Umbilical cord (tissue), 2 donors: ENCODE data around the gene ASTN2. TPM values are rescaled to one million over a fixed set of nuclear protein-coding genes. Genes with fewer than 3 reads are reported as not detected.

Experiments
- DNase-seq: peaks from one replicate; pipeline ENCODE4 v3.0.0-alpha.2; 2015; ENCODE audit warnings: low spot score
- total RNA-seq: library from RNA; depleted of rRNA; stranded (reverse); fragments of >200 nt; gene quantifications from one replicate; pipeline ENCODE4 v1.2.3, GENCODE V29; 2014; ENCODE audit warnings: low replicate concordance; ENCODE audit not compliant: insufficient read depth

The ASTN2 gene, protein sequence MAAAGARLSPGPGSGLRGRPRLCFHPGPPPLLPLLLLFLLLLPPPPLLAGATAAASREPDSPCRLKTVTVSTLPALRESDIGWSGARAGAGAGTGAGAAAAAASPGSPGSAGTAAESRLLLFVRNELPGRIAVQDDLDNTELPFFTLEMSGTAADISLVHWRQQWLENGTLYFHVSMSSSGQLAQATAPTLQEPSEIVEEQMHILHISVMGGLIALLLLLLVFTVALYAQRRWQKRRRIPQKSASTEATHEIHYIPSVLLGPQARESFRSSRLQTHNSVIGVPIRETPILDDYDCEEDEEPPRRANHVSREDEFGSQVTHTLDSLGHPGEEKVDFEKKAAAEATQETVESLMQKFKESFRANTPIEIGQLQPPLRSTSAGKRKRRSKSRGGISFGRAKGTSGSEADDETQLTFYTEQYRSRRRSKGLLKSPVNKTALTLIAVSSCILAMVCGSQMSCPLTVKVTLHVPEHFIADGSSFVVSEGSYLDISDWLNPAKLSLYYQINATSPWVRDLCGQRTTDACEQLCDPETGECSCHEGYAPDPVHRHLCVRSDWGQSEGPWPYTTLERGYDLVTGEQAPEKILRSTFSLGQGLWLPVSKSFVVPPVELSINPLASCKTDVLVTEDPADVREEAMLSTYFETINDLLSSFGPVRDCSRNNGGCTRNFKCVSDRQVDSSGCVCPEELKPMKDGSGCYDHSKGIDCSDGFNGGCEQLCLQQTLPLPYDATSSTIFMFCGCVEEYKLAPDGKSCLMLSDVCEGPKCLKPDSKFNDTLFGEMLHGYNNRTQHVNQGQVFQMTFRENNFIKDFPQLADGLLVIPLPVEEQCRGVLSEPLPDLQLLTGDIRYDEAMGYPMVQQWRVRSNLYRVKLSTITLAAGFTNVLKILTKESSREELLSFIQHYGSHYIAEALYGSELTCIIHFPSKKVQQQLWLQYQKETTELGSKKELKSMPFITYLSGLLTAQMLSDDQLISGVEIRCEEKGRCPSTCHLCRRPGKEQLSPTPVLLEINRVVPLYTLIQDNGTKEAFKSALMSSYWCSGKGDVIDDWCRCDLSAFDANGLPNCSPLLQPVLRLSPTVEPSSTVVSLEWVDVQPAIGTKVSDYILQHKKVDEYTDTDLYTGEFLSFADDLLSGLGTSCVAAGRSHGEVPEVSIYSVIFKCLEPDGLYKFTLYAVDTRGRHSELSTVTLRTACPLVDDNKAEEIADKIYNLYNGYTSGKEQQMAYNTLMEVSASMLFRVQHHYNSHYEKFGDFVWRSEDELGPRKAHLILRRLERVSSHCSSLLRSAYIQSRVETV (N-terminal part only)
- 7.0 TPM for total RNA-seq

DNA sequence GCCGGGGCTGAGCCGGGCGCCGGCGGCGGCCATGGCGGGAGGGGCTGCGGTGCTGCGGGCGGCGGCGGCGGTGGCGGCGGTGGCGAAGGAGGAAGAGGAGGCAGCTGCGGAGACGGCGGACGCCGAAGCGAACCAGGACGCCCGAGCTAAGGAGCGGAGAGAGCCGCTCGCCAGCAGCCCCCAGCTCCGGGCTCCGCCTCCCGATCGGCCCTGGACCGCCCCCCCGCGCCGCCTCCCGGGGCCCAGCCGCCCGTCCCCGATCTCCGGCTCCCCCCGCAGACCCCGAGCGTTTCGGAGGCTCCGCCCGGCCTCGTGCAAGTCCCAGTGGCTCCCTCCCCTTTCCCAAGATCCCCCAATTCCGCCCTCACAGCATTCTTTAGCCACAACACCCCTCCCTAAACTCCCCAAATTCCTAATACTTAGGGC, at the start of gene ASTN2:
ASTN2 (minus strand) TSS at position 152 of the 426 bp plus-strand sequence; CDS start at position 33, 119 bp downstream.
- DNase-seq = no peak

DNA sequence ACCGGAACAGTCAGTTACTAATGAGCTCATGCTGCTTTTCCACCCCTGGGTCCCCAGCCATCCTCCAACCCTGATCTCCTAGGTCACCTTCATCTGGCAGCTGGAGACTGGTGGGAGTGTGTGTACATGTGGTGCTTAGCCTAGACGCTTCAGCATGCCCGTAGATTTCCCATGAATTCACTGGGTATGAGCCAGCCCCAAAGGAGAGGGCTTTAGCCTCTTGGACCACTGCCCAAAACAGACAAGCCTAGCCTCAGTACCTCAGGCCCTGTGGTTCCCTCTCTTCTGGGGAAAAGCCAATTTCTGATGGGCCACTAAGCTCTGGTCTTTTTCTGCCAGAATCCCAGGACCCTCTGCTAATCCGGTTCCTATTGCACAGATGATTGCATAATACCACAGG, 48.0 kb upstream of the ASTN2 start:
- peak; percentile 85 for DNase-seq

DNA sequence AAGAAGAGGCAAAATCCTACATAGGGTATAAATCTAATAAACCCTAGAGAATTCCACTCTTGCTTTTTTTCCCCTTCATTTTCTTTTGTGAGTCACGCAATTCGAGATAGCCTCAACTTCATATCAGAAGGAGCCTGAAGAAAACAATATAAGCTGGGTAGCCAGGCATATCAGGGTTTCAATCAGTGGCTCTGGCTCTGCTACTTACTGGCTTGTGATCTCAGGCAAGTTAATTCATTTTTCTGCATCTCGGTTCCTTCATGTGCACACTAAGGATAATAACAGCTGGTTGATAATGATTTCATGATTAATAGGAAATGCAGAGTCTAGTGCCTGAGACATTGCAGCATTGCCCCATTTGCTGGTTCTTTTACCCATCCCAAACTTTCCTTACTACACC, 46.5 kb upstream of the ASTN2 start:
- DNase-seq = no peak

DNA sequence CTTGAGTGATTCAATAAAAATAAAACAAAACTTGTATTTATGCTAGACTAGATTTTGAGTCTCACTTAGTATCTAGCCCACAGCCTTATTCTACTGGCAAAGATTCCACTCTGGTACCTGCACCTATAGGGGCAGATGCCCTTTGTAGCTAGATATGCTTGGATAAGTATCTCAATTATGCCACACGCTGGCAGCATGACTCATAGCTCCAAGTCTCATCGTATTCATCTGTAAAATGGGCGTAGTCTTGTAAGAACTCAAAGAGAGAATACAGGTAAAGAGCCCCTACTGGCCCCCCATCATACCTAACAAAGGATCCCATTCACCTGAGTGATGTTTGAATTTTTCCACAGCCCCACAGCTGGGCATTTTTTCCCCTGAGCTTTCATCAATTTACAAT, 45.9 kb upstream of the ASTN2 start:
- no peak for DNase-seq

DNA sequence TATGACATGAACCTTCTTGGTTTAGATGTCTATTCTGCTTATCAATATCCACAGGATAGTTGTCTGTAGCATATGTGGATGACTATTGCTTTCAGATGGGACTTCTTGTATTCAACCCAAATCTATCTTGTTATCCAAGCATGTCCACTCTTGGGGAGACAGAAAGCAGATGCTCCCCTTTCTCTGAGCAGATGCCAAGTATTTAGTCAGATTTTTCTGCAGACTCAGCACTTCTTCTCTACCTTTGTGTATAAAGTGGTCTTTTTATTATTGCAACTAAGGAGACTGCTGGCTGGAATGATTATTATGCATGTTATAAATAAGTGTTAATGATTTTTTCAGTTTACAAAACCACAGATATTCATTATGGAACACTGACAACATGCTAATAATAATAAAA, 45.1 kb upstream of the ASTN2 start:
- peak; percentile 67 for DNase-seq

DNA sequence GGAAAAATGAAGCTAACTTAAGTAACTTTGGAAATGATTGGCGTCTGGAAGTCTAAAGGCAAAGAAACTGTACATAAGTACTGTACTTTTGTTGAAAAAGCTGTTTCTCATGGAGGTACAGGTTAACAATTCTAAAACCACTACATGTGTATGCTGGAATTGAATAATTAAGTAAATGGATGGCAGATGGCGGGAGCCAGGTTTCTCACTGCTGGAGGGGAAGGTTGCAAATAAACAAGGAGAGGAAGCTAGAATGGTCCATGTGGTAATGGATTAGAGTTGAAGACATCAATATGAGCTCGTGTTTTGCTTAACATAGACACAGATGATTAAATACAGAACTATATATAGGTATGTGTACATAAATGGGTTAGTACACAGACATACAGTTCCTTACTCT, 43.2 kb upstream of the ASTN2 start:
- no peak for DNase-seq

DNA sequence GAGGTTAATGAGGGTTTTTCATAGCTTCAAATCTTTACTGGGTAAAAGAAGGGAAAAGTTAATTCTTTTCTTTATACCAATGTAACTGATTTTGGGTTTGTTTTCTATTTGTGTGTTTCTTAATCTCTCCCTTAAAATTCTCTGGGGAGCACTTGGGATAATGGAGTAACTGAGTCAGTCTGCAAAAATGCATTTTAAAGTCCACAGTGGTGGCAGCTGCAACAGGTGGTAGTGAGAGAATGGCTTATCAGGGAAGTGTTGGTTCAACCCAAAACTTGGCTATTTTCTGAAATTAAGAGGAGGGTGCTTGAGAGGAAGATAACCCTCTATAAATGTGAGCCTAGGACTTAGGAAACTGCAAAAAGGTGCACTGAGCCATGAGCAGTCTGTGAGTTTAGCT, 39.9 kb upstream of the ASTN2 start:
- DNase-seq = no peak

DNA sequence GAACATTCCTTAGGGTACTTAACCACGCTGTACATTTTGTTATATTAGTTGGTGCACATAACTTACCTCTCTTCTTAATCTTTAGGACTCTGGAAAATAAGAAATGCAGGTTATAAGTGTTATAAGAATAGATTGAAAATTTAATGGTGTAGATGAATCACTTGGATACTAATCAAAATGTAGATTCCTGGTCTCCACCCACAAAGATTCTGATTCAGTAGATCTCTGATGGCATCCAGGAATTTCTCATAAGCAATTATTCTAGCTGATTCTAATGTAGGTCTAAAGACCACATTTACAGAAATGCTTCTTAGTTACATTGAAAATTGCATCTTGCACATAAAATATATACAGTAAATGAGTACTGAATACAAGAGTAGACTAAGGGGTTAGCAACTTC, 38.9 kb upstream of the ASTN2 start:
- no peak for DNase-seq

DNA sequence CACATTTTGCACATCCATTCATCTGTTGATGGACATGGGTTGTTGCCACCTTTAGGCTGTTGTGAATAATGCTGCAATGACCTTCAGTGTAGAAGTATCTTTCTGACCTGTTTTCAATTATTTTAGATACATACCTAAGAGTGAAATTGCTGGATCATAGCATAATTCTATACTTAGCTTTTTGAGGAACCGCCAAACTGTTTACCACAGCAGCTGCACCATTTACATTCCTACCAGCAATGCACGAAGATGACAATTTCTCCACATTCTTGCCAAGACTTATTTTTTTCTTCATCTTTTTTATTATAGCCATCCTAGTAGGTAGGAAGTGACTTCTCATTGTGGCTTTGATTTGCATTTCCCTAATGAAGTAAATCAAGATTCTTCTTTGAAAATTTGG, 36.5 kb upstream of the ASTN2 start:
- DNase-seq = no peak

DNA sequence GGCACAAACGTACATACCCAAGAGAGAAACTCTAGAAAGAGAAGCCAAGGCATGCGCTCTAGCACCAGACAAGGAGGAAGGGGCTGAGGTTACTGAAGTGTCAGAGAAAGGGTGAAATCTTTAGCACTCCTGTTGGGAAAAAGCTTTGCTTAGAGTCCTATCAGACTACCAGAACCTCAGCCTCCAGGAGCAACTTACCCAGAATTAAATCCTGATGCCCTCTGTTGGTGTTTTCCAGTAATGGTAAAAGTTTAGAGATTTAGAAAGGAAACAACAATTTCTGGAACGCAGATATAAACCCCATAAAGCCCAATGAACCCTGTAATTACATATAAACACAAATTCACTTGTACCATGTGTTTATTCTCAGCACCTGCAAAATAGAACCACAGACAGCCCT, 33.2 kb upstream of the ASTN2 start:
- DNase-seq = peak; percentile 18

DNA sequence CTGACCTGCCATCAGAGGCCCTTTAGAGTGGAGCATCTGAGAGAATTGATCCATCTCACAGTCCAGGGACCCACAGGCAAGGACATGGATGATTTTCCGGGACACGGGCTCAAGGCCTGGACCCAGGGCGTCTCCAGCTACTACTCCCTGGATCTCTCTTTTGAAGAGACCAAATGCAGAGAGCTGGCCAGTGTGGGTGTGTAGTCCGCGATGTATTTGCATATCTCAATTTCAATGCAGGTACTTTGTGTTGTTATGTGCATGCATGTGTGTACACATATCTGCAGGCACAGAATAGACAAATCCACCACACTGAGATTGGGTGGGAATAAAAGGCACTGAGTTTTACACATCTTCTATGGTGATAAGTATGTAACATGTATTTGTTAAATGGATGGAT, 30.8 kb upstream of the ASTN2 start:
- no peak for DNase-seq

DNA sequence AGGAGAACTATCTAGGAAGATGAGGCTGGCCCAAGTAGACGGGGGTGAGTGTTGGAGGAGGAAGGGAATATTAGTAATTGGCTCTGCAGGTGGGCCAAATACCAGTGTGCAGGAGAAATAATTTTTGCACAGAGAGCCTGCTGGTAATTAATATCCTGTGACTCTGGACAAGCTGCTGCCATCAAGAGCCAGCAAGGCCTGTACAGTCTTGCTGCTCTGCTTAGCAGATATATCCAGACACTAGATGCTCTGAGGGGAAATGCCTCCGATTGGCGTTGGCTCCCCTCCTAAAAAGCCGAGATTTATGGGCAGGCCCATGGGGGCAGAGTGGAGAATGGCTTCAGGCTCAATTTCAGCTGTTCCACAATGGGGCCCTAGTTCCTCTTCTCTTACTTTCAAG, 29.6 kb upstream of the ASTN2 start:
- peak; percentile 61 for DNase-seq

DNA sequence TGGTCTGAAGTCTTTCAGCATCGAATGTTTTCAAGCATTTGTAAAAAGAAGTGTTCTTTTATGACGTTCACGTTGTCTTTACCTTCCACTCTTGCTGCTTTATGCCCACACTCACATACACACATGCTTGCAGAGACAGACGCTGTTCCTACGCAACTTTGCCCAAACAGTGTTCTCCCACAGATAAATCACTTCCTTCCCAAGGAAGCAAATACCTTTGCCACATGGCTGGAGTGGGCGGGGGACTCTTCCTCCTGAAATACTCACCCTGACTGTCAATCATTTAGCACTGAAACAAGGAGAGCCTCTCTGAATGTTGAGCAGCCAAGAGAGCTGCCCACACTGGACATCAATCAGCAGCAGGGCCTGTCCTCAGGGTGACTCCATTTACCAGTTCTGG, 22.4 kb upstream of the ASTN2 start:
- peak; percentile 44 for DNase-seq

DNA sequence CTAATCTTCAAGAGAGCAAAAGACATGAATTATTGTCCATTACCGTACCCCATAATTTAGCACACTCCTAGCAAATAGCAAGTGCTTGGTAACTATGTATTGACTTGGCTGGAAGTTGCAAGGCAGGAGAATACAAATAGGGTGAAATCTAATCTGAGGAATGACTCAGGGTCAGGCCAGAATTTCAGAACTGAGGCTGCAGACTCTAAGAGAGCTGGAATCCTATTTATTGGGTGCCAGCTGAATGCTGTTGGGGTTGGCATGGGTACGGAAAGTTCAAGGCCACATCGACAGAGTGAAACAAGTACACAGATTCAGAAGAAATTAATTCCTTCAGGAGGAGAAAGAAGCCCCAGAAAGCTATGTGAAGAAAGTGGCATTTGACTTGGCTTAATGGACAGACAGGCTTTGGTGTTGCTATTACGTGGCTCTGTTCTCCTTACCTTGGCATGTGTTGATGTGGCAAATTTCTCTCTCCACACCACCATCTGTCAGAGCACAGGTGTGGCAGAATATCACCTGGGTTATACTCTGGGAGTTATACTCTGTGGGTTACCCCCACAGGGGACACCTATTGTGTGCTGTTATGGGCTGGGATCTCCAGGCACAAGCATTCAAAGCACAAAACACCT, 20.9 kb upstream of the ASTN2 start:
- no peak for DNase-seq

DNA sequence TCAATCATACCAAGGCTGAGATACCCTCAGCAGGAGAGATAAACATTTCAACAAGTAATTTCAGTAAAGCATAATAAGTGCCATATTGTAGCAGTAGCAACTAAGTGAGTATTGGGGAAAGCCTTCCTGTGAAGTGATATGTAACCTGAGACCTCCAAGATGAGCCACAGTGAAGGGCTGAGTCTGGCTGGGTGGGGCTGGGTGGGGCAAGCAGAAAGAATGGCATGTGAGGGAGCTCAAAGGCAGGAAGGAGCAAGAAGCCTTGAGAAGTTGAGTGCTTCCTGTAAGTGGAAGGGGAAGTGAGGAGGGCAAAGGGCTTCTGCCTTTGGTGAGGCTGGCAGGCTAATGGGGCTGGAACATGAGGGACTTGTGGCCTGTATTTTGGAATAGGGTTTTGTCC, 19.7 kb upstream of the ASTN2 start:
- no peak for DNase-seq

DNA sequence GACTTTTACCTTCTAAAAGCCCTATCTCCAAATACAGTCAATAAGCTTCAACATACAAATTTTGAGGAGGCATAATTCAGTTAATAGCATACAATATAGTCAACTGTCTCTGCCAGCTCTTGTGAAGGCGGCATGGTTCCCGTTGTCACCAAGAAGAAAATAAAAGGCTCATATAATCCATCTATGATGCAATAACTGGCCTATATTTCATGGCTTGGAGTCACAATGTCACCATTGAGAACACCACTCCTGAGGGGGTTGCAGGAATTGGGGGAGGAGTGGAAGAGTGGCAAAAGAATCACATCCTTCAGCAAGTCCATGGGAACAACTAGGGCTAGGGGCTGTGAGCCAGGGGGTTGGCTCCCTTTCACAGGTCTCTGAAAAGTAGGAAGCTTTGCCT, 16.0 kb upstream of the ASTN2 start:
- no peak for DNase-seq

DNA sequence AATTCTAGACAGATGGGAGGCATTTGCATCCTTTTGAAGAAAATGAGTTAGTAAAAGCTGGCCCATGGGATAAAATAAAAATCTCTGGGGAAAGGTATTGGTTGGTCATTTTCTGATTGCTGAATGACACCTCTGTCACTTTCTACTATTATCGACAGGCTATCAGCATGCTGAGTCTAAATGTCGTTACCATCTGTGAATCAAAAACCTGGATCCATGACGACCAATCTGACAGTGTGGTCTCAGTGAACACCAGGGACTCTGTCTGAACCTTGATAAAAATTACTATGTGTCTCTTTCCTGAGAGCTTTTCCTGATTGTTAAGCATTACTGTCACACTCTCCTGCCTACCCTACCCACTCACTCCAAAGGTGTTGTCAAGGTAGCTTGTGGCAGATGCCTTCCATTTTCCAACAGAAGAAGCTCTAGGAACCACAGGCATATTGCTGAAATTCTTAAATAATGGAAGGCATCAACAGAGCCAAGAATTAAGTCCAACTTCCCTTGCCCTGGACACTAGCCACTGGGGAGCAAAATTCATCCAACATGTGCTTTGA, 12.6 kb upstream of the ASTN2 start:
- no peak for DNase-seq

DNA sequence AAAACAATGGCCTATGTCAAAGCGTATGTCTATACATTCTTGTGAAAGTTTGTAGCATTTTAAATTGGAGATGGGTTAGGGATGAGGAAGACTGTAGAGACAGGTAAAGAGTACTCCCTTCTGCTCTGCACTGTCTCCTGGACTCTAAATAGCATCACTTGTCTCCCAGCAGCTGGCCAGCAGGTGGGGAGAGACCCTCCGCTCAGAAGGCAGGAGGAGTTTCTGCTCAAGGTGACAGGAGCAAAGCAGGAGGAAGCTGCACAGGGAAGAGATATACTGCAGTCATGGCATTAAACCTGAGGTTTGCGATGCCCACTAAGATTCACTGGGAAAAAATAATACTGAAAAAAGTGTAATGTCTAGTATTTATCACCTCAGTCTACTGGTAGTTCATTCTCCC, 10.7 kb upstream of the ASTN2 start:
- DNase-seq = no peak

DNA sequence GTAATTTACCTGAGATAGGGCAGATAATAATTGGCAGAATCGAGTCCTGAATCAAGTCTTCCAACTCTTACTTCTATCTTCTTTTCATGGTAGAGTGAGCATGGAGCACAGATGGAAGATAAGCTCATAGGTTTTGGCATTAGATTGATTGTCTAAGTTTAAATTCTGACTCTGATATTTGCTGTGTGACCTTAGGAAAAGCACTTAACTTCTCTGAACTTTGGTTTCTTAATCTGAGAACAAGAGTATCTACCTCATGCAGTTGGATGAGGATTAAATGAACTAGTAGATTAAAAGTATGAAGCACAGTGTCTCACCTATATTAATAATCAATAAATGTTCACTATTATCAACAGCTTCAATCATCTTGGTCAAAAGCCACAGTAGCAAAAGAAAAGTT, 9.4 kb upstream of the ASTN2 start:
- DNase-seq = no peak

DNA sequence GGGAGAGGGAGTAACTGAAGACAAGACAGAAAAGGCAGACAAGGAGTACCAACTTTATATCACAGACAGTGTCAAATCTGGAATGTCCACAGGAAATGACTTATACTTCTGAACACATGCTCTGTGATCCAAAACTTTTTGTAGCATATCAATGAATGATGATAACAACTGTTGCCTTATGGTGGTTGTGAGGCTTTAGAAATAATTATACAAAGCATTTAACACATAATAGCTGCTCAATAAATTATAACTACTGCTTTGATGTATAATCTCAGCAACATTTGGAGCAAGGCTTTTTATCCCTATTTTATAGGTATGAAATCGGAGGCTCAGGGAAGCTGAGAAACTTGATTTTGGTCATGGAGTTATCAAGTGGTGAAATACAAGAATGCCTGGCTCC, 3.3 kb upstream of the ASTN2 start:
- no peak for DNase-seq

DNA sequence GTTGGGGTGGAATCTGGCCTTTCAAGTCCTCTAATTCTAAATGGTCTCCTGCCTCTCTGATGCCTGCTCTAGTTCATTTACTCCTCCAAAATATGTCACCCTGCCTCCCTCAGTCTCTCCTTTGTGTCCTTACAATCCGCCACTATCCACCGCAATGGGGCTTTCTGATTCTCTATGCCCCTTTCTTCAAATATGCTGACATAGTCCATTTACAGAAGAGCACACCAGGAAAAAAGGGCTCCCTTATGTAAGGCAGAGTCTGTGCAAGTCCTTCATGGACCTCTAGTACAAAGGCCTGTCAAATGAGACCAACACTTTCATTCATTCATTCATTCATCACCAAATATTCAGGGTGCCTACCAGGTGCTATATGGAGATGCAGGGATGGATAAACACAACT, 2.0 kb upstream of the ASTN2 start:
- no peak for DNase-seq
